ENCODE measurements around the gene PFDN5. TPM values are rescaled to one million over a fixed set of nuclear protein-coding genes. Genes with fewer than 3 reads are reported as not detected.
"Not testable (repeated sequence)": the region's sequence is repeated elsewhere in the genome, so short reads cannot be mapped to it uniquely, and the experiment has no call there.

The PFDN5 gene
- total RNA-seq, 4 donors from 2014 or later = 390 to 782 (median 568) TPM

- H3K27ac ChIP-seq = peak overlapping the region; percentile 77 to 90 (median 89)
- TF ChIP-seq POLR2A (IDR thresholded peaks at IDR 0.05) = no peak
- TF ChIP-seq, protein P1, sequence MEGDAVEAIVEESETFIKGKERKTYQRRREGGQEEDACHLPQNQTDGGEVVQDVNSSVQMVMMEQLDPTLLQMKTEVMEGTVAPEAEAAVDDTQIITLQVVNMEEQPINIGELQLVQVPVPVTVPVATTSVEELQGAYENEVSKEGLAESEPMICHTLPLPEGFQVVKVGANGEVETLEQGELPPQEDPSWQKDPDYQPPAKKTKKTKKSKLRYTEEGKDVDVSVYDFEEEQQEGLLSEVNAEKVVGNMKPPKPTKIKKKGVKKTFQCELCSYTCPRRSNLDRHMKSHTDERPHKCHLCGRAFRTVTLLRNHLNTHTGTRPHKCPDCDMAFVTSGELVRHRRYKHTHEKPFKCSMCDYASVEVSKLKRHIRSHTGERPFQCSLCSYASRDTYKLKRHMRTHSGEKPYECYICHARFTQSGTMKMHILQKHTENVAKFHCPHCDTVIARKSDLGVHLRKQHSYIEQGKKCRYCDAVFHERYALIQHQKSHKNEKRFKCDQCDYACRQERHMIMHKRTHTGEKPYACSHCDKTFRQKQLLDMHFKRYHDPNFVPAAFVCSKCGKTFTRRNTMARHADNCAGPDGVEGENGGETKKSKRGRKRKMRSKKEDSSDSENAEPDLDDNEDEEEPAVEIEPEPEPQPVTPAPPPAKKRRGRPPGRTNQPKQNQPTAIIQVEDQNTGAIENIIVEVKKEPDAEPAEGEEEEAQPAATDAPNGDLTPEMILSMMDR (IDR thresholded peaks at IDR 0.05) = no peak
- TF ChIP-seq EP300 (IDR thresholded peaks at IDR 0.05) = no peak
- TF ChIP-seq POLR2AphosphoS5 (IDR thresholded peaks at IDR 0.05) = no peak
- peak overlapping the region; percentile 79 to 91 for H3K4me3 ChIP-seq
- no peak for ATAC-seq
- H3K36me3 ChIP-seq = peaks cover 0 to 13% of the 10 kb centered on the region in 2 donors
- H3K4me1 ChIP-seq = peaks cover 4 to 59% (median 36%) of the 10 kb centered on the region in 3 donors
- WGBS, 2 donors (ENCODE audit: low coverage in 1 of 2) = 4 to 6% methylated on average over 9 to 11 of the region's 12 CpGs
- no peaks in the 10 kb centered on the region for H3K9me3 ChIP-seq
- H3K27me3 ChIP-seq = no peaks in the 10 kb centered on the region
These were observed 513 bp downstream of the PFDN5 start for GRCh38 chr12:53295891-53296219.

DNA sequence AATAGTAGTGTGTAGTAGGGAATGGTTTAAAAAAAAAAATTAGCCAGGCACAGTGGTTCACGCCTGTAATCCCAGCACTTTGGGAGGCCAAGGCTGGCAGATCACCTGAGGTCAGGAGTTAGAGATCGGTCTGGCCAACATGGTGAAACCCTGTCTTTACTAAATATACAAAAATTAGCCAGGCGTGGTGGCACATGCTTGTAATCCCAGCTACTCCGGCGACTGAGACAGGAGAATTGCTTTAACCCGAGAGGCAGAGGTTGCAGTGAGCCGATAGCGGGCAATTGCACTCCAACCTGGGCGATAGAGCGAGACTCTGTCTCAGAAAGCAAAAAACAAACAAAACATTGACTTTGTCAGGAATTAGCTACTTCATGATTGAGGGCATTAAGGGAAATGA is 1.8 kb downstream of the PFDN5 start:
- not testable (repeated sequence) for H3K9me3 ChIP-seq, H3K27me3 ChIP-seq, H3K4me3 ChIP-seq, ATAC-seq
- Histone ChIP-seq H3K36me3 (peaks cover 0 to 26% of the 10 kb centered on the region in 2 donors), H3K4me1 (peaks cover 4 to 72% (median 38%) of the 10 kb centered on the region in 3 donors), H3K27ac (peak overlapping the region in 2 of 4 donors; percentile 7 to 81)
- WGBS, 2 donors (ENCODE audit: low coverage in 1 of 2) = 92% methylated on average over 9 of the region's 10 CpGs; no CpG with 5 or more reads in 1 of the 2 donors

- WGBS, 2 donors (ENCODE audit: low coverage in 1 of 2) = 50 to 52% methylated on average over 5 of the region's 5 CpGs
- H3K36me3 ChIP-seq = peaks cover 0 to 36% of the 10 kb centered on the region in 2 donors
- no peaks in the 10 kb centered on the region for H3K27me3 ChIP-seq
- TF ChIP-seq POLR2AphosphoS5 (IDR thresholded peaks at IDR 0.05) = no peak
- TF ChIP-seq POLR2A (IDR thresholded peaks at IDR 0.05) = no peak
- TF ChIP-seq, protein P1 (IDR thresholded peaks at IDR 0.05) = no peak
- no peak for TF ChIP-seq EP300 (IDR thresholded peaks at IDR 0.05)
- peaks cover 4 to 82% (median 38%) of the 10 kb centered on the region in 3 donors for H3K4me1 ChIP-seq
- H3K4me3 ChIP-seq = no peak overlapping the region
- H3K27ac ChIP-seq = peak overlapping the region in 3 of 4 donors; percentile 7 to 81 (median 77)
- no peak for ATAC-seq
- H3K9me3 ChIP-seq = no peaks in the 10 kb centered on the region
These were observed 2.8 kb downstream of the PFDN5 start for GRCh38 chr12:53298164-53298563.

GRCh38 chr12:53299101-53299453 is 3.7 kb downstream of the PFDN5 start:
- H3K27ac ChIP-seq = peak overlapping the region; percentile 17 to 81 (median 79)
- H3K36me3 ChIP-seq = peaks cover 0 to 45% of the 10 kb centered on the region in 2 donors

GRCh38 chr12:53299454-53300180 is 4.3 kb downstream of the PFDN5 start, which contains the start of gene MYG1:
Gene MYG1, plus strand, starts transcription at chr12:53299695. Its CDS starts 43 bp downstream, at chr12:53299738.
- peak; percentile 73 for ATAC-seq
- 1% methylated on average over 11 of the region's 51 CpGs; no CpG with 5 or more reads in 1 of the 2 donors for WGBS, 2 donors (ENCODE audit: low coverage in 1 of 2)
- H3K27me3 ChIP-seq = no peaks in the 10 kb centered on the region
- H3K36me3 ChIP-seq = peaks cover 0 to 51% of the 10 kb centered on the region in 2 donors
- H3K4me1 ChIP-seq = peaks cover 4 to 82% (median 36%) of the 10 kb centered on the region in 3 donors
- TF ChIP-seq POLR2AphosphoS5 (IDR thresholded peaks at IDR 0.05) (peak; percentile 81), EP300 (IDR thresholded peaks at IDR 0.05) (no peak), POLR2A (IDR thresholded peaks at IDR 0.05) (peak; percentile 64 to 71)
- TF ChIP-seq, protein P1 (IDR thresholded peaks at IDR 0.05) = peak in 2 of 4 experiments; percentile 40 to 51
- peak within 1 kb of the TSS; percentile 51 to 83 for H3K4me3 ChIP-seq
- no peaks in the 10 kb centered on the region for H3K9me3 ChIP-seq
- peak within 1 kb of the TSS; percentile 17 to 81 (median 79) for H3K27ac ChIP-seq

More at GRCh38 chr12:53299101-53299453, 3.7 kb downstream of the PFDN5 start:
- Histone ChIP-seq H3K4me1 (peaks cover 4 to 86% (median 38%) of the 10 kb centered on the region in 3 donors), H3K4me3 (peak overlapping the region in 1 of 2 donors; percentile 83), H3K27me3 (no peaks in the 10 kb centered on the region), H3K9me3 (no peaks in the 10 kb centered on the region)
- 39 to 43% methylated on average over 5 of the region's 5 CpGs for whole genome bisulfite sequencing, 2 donors (ENCODE audit: low coverage in 1 of 2)
- no peak for ATAC-seq
- TF ChIP-seq POLR2AphosphoS5 (IDR thresholded peaks at IDR 0.05) (no peak), POLR2A (IDR thresholded peaks at IDR 0.05) (no peak), EP300 (IDR thresholded peaks at IDR 0.05) (no peak)
- TF ChIP-seq, protein P1 (IDR thresholded peaks at IDR 0.05) = no peak
